GM19372 (cell line): Measurements from ENCODE around the gene MSRB3.

ENCODE experiments used
- ATAC-seq: cut with Tn5 transposase; IDR thresholded peaks from one replicate; pipeline ENCODE4 v1.9.1; 2021; ENCODE audit warnings: mild to moderate bottlenecking, low read depth, moderate library complexity; ENCODE audit not compliant: unreplicated experiment

MSRB3 gene

GRCh38 chr12:65324056-65324455 lies 45.6 kb downstream of the MSRB3 start:
- no peak for ATAC-seq

GRCh38 chr12:65324551-65324950 lies 46.1 kb downstream of the MSRB3 start:
- no peak for ATAC-seq

- ATAC-seq = no peak
Observed at GRCh38 chr12:65325183-65325582, 46.7 kb downstream of the MSRB3 start.

- ATAC-seq = no peak
Observed at GRCh38 chr12:65326616-65327015, 48.1 kb downstream of the MSRB3 start.

- no peak for ATAC-seq
Observed at GRCh38 chr12:65327207-65328076, 49.0 kb downstream of the MSRB3 start.

- no peak for ATAC-seq
Observed at GRCh38 chr12:65329721-65330120, 51.2 kb downstream of the MSRB3 start.

- no peak for ATAC-seq
Observed at GRCh38 chr12:65330331-65330730, 51.8 kb downstream of the MSRB3 start.

GRCh38 chr12:65331456-65331855 lies 53.0 kb downstream of the MSRB3 start:
- no peak for ATAC-seq

- no peak for ATAC-seq
Observed at GRCh38 chr12:65333649-65334048, 55.2 kb downstream of the MSRB3 start.

GRCh38 chr12:65334521-65334920 lies 56.0 kb downstream of the MSRB3 start:
- no peak for ATAC-seq

- no peak for ATAC-seq
Observed at GRCh38 chr12:65335021-65335714, 56.7 kb downstream of the MSRB3 start.

GRCh38 chr12:65335981-65336380 lies 57.5 kb downstream of the MSRB3 start:
- ATAC-seq = no peak

GRCh38 chr12:65339161-65339560 lies 60.7 kb downstream of the MSRB3 start:
- no peak for ATAC-seq

- no peak for ATAC-seq
Observed at GRCh38 chr12:65343230-65343629, 64.7 kb downstream of the MSRB3 start.

GRCh38 chr12:65343801-65344200 lies 65.3 kb downstream of the MSRB3 start:
- no peak for ATAC-seq

GRCh38 chr12:65355461-65355860 lies 77.0 kb downstream of the MSRB3 start:
- no peak for ATAC-seq

GRCh38 chr12:65362234-65363031 lies 84.0 kb downstream of the MSRB3 start:
- ATAC-seq = no peak

GRCh38 chr12:65364046-65364445 lies 85.6 kb downstream of the MSRB3 start:
- no peak for ATAC-seq

GRCh38 chr12:65367396-65367795 lies 88.9 kb downstream of the MSRB3 start:
- no peak for ATAC-seq

GRCh38 chr12:65368055-65368454 lies 89.6 kb downstream of the MSRB3 start:
- ATAC-seq = no peak

- ATAC-seq = no peak
Observed at GRCh38 chr12:65372574-65372973, 94.1 kb downstream of the MSRB3 start.
